Measurements from ENCODE around the gene GSDME. TPM values are rescaled to one million over a fixed set of nuclear protein-coding genes. Genes with fewer than 3 reads are reported as not detected.

Gene GSDME
- total RNA-seq, 1 experiment from 2014 or later, result 7.6 TPM

GRCh38 chr7:24717694-24718320, 39.5 kb downstream of the GSDME start (continued):
- TF ChIP-seq REST (IDR thresholded peaks at IDR 0.05; ENCODE audit: low read depth) (no peak), ZNF274 (IDR thresholded peaks at IDR 0.05; ENCODE audit: low read depth, low read length) (no peak), ATF3 (IDR thresholded peaks at IDR 0.05) (no peak), CBX3 (IDR thresholded peaks at IDR 0.05; ENCODE audit: low read depth) (no peak), YY1 (IDR thresholded peaks at IDR 0.05; ENCODE audit: extremely low read depth, insufficient replicate concordance, low read depth, low read length) (no peak), SP1 (IDR thresholded peaks at IDR 0.05; ENCODE audit: low read depth) (no peak), EZH2 (IDR thresholded peaks at IDR 0.05) (no peak), EGR1 (IDR thresholded peaks at IDR 0.05; ENCODE audit: low read depth) (no peak), ELF1 (IDR thresholded peaks at IDR 0.05; ENCODE audit: borderline replicate concordance, low read depth) (no peak), SIN3A (IDR thresholded peaks at IDR 0.05; ENCODE audit: low read depth) (no peak), CEBPB (IDR thresholded peaks at IDR 0.05; ENCODE audit: low read depth) (no peak)

- ChIA-PET CTCF (no interaction called here), RAD21 (ENCODE audit: low non-redundant PET in 1 of 2, low total read pairs in 2 of 2, uncharacterized antibody in 2 of 2, unreplicated experiment in 2 of 2) (no interaction called here), POLR2A (no interaction called here)
- H3K27me3 ChIP-seq (ENCODE audit: insufficient read depth, low read length), result no peaks in the 10 kb centered on the region
- no peaks in the 10 kb centered on the region for H3K9me2 ChIP-seq (ENCODE audit: insufficient read depth)
- H3K79me2 ChIP-seq (ENCODE audit: insufficient read depth, low read length), result no peaks in the 10 kb centered on the region
- no peaks in the 10 kb centered on the region for H4K20me1 ChIP-seq (ENCODE audit: insufficient read depth)
- H3K4me1 ChIP-seq (ENCODE audit: control insufficient read depth in 1 of 2, insufficient read depth in 2 of 2, low read length in 2 of 2), result peaks cover 10 to 12% of the 10 kb centered on the region in 2 experiments
- no peaks in the 10 kb centered on the region for H3K9me3 ChIP-seq (ENCODE audit: control insufficient read depth in 1 of 2, insufficient read depth in 1 of 2, low read depth in 1 of 2, low read length in 2 of 2)
- intact Hi-C loops (cut with micrococcal nuclease), result loop anchor here (10.0 kb wide), 1 partner anchor 378 kb away; no protein-coding TSS in a partner anchor
- no peak overlapping the region for H2AFZ ChIP-seq (ENCODE audit: low read depth, low read length, poor library complexity, severe bottlenecking)
- BruUV-seq (replicated peaks), result no TSS peak
- no peak overlapping the region for H3K9ac ChIP-seq (ENCODE audit: low read length)
- ATAC-seq (no peak), DNase-seq (ENCODE audit: low read depth, low spot score) (no peak)
- TF ChIP-seq EZH2phosphoT487 (IDR thresholded peaks at IDR 0.05; ENCODE audit: borderline replicate concordance) (no peak), EGR1 (IDR thresholded peaks at IDR 0.05; ENCODE audit: low read depth) (no peak), REST (IDR thresholded peaks at IDR 0.05; ENCODE audit: low read depth) (no peak), EZH2 (IDR thresholded peaks at IDR 0.05) (no peak), POLR2AphosphoS5 (IDR thresholded peaks at IDR 0.05; ENCODE audit: low read depth, low read length) (no peak), FOSL1 (IDR thresholded peaks at IDR 0.05; ENCODE audit: low read depth) (no peak)
- no peaks in the 10 kb centered on the region for H3K36me3 ChIP-seq (ENCODE audit: control insufficient read depth in 1 of 2, insufficient read depth in 2 of 2, low read length in 2 of 2)
- H3K4me2 ChIP-seq (ENCODE audit: low read length), result no peak overlapping the region
- no peak overlapping the region for H3K27ac ChIP-seq (ENCODE audit: low read depth, low read length)
- no peak overlapping the region for H3K4me3 ChIP-seq (replicated peaks in 1 of 2; ENCODE audit: low read depth in 1 of 2, low read length in 2 of 2)
These were observed 40.0 kb downstream of the GSDME start for GRCh38 chr7:24717247-24717622.
